SIG-M5 treated with dmso at 0.1 percent for 504 hours (cell line): ENCODE results near the gene FOXP1.
A peak's percentile ranks its signal among the peaks of the same experiment; 100 is the strongest.

Source experiments
- DNase-seq: peaks from one replicate; lab custom pipeline; 2025; ENCODE audit not compliant: unreplicated experiment; lab: John Stamatoyannopoulos, UW

FOXP1 gene

GRCh38 chr3:71166339-71167240 lies 416.9 kb downstream of the FOXP1 start:
- no peak for DNase-seq

GRCh38 chr3:71164881-71165280 lies 418.6 kb downstream of the FOXP1 start:
- no peak for DNase-seq

- no peak for DNase-seq
These were observed 420.2 kb downstream of the FOXP1 start for GRCh38 chr3:71163198-71163918.

GRCh38 chr3:71162221-71162620 lies 421.3 kb downstream of the FOXP1 start:
- DNase-seq: no peak

GRCh38 chr3:71160785-71161546 lies 422.6 kb downstream of the FOXP1 start:
- DNase-seq: no peak

- no peak for DNase-seq
These were observed 427.4 kb downstream of the FOXP1 start for GRCh38 chr3:71156062-71156665.

GRCh38 chr3:71154846-71155245 lies 428.7 kb downstream of the FOXP1 start:
- no peak for DNase-seq

- no peak for DNase-seq
These were observed 429.8 kb downstream of the FOXP1 start for GRCh38 chr3:71153713-71154112.

GRCh38 chr3:71152892-71153265 lies 430.6 kb downstream of the FOXP1 start:
- DNase-seq: no peak

- DNase-seq: no peak
These were observed 431.3 kb downstream of the FOXP1 start for GRCh38 chr3:71152039-71152891.

- no peak for DNase-seq
These were observed 433.3 kb downstream of the FOXP1 start for GRCh38 chr3:71149959-71150954.

- DNase-seq: no peak
These were observed 435.0 kb downstream of the FOXP1 start for GRCh38 chr3:71148455-71149060.

- no peak for DNase-seq
These were observed 436.9 kb downstream of the FOXP1 start for GRCh38 chr3:71146673-71147072.

- no peak for DNase-seq
These were observed 437.6 kb downstream of the FOXP1 start for GRCh38 chr3:71145954-71146353.

- no peak for DNase-seq
These were observed 438.8 kb downstream of the FOXP1 start for GRCh38 chr3:71144525-71145253.

GRCh38 chr3:71143493-71143892 lies 440.0 kb downstream of the FOXP1 start:
- DNase-seq: no peak

- DNase-seq: peak; percentile 36
These were observed 440.9 kb downstream of the FOXP1 start for GRCh38 chr3:71142441-71143161.
